Activated CD4-positive, alpha-beta T cell treated with anti-CD3 and anti-CD28 coated beads for 1 hour (primary cell): Measurements from ENCODE around the gene GAS2.

Experiments
- DNase-seq: peaks from one replicate; pipeline ENCODE4 v3.0.0-alpha.2; 2020

GAS2 gene

DNA sequence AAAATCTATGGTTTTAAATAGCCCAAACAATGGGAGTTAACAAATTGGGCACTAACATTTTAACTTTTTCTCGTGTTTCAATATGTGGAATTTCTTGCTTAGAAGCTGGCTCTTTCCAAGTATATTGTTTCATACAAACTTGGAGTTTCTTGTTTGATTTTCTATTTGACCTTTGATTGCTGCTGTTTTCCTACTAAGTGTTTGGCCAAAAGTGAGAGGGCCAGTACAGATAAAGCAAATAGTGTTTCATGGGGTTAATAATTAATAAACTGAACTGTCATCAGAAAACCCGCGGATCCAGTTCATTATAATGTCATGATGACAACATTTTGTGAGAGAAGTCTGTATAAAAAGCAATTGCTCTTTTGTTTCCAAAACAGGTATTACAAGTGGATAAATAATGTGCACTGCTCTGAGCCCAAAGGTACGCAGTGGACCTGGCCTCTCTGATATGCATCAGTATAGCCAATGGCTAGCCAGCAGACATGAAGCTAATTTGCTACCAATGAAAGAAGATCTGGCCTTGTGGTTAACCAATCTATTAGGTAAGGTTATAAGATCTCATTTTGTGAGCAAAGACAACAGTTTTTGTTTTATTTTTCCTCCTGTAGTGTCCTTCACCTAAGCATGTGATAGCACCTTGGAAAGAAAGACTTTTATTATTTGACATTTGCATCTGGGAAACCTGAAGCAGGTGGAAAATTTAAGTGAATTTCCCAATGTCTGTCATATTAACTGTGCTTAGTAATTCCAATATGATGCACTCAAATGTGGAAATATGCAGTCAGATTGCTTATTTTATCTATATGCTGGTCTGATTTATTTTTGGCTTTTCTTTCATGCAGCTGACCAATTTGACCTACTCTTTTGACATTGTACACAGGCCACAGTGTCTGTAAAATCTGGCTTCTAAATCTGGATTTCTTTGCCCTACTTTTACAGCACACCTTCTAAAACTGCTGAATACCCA is 8.3 kb downstream of the GAS2 start:
- DNase-seq: no peak

DNA sequence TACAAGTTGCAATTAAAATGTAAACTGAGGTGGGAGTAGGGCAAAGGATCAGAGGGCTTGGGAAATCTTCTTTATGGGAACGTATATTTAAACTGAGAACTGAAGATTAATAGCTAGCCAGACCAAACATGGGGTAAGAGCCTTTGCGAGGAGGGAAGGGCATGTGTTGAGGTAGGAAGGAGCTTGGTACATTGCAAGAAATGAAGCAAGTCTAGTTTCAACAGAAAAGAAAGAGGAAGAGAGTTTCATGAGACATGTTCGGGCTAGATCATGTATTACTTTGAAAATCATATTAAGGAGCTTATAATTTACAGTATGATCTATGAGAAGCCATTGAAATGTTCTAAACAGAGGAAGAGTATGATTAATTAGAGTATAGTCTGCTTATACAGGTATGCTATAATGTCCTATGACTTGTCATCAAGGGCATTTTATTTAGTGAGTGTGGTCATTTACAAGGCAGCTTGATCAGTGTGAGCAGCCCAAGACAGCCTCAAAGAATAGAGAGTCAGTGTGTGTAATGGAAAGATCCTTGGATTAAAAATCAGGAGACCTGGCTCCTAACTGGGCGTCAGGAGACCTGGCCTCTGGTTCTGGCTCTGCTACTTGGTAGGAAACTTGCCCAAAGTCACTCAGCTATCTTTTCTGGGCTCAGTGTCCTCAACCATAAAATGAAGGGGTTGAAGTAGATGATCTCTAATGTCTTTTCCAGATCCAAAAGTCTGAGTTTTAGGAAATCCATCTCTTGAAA is 10.9 kb downstream of the GAS2 start:
- DNase-seq: no peak

DNA sequence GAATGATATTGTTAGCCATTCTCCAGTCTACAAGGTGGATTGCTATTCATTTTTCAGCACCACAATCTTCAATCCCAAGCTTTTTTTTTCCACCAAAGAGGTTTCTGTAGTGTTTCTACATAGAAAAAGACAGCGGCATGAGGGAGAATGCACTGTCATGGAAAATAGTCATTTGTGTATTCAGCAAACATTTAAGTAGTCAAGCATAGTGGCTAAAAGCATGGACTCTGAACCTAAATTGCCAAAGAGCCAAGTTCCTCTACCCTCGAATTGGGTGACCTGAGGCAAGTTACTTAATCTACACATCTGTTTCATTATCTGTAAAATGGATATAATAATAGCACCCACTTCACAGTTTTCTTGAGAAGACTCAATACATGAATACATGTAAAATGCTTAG is 14.2 kb downstream of the GAS2 start:
- no peak for DNase-seq

DNA sequence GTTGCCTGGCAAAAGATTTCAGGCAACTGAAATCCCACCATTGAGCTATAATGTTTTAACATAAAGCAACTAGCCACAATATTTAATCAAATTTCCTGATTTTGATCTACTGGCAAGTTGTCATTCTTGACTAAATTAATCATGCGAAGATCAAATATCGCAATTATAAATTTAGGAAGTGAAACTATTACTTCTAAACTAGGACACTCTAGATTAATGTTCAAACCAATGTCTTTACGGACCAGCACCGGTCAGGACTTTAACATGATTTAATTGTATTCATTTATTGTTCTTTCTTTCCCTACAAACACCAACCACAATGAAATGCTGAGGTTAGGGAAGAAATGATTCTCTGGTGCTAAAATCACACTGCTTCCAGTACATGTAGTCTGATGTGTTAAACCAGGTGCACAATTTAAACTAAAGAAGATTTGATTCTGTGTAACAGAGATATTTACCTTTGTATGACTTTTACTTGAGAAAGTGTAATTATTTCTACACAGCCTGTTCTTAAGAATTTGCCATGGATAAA is 14.9 kb downstream of the GAS2 start:
- no peak for DNase-seq

DNA sequence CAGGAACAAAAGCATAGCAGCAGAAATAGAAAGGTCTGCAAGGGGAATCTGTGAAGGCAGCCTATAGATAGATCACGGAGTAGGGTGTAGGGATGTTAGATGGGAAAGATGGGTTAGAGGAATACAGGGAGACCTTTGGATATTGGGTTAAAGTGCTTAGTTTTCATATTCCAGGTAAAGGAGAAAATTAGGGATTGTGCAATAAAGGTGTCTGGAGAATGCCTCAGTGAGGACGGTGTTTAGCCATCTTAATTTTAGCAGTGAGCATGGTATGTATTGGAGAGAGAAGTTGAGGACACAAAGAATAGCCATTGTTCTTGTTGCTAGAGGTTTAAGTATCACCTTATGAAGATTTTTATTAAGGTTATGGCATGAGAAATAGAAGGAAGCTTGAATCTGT is 17.7 kb downstream of the GAS2 start:
- DNase-seq: no peak

DNA sequence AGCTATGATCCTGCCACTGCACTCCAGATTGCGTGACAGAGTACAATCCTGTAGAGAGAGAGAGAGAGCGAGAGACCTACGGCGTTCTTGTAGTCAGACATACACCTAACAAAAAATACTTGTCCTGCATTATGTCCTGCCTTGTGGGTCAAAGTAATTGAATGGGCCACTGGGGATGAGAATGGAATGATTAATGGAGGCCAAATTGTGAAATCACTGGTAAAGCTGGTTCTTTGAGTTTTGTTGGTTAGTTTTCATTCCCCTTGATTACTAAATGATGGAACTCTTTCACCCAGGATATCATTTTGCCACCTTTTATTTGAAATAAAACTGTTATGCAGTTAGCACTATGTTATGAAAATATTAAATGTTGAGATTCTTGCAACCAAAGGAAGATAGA is 18.7 kb downstream of the GAS2 start:
- DNase-seq: no peak

DNA sequence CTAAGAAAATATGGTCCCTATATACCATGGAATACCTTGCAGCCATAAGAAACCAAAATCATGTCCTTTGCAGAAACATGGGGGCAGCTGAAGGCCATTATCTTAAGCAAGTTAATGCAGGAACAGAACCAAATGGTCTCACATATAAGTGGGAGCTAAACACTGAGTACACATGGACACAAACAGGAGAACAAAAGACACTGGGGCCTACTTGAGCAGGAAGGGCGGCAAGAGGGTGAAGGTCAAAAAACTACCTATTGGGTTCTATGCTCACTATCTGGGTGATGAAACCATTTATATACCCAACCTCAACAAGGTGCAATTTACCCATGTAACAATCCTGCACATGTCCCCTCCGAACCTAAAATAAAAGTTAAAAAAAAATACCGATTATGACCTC is 22.5 kb downstream of the GAS2 start:
- DNase-seq: no peak

DNA sequence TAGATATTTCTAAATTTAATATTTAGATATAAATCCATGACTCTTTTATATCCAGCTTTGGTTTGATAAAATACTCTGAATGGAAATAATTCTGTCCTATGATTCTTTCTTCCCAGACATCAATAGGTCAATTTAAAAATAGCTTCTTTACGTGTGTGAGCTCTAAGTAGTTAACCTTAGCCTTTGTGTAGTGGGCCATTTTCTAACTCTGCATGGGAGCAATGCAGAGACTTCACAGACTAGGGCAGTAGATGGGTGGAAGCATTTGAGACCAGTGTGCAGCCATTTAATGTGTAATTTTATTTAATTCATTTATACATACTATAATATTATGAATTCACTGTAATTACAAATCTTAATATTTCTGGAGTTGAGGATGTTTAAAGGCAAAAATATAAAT is 23.8 kb downstream of the GAS2 start:
- no peak for DNase-seq

DNA sequence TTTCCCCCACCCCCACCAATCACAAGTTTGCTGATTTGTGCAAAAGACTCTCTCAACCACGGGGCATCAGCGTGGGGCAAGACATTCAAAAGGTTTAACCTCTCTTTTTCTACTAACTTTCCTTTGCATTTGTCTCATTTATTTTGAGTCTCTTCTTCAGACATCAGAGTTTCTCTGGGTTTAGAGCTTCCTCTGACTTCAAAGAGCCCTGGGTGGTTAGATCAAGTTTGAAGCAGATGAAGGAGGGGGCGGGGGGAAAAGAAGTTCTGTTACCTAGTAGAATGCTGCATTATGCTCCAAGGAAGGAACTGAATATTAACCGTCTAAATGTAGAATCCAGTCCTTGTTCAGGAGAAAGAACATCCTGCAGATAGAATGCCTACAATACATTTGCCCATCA is 24.5 kb downstream of the GAS2 start:
- DNase-seq: no peak

DNA sequence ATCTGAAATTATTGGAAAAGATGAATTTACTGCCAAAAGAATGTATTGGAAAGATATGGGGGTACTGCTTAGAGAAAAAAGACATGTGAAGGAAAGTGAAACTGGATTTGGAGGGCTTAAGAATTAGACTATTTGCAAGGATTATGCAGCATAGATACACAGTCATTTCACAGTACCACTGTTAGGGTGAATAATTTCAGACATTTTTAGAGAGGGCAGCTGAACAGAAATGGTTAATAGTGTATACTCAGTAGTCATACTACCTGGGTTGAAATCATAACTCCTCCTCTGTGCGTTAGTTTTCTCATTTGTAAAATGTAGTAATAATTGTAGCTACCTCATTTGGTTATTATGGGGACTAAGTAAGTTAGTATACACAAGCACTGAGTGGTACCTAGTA is 33.0 kb downstream of the GAS2 start:
- DNase-seq: no peak

DNA sequence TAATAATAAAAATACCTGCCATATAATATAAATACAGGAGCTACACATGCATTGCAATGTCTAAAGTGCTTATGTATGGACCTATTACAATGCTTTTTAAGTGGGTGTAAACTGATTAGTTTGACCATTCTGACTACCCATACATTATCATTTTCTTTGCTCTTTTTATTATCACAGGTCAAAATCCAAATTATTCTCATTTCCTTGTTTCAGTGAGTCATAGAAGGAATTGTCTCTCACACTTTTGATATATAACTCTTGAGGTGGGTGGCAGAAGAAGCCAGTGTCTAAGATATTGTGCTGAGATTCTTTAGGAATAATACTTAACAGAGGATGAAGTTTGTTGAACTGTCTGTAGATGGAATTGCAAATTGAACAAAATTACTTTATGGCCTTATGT is 35.6 kb downstream of the GAS2 start:
- no peak for DNase-seq

DNA sequence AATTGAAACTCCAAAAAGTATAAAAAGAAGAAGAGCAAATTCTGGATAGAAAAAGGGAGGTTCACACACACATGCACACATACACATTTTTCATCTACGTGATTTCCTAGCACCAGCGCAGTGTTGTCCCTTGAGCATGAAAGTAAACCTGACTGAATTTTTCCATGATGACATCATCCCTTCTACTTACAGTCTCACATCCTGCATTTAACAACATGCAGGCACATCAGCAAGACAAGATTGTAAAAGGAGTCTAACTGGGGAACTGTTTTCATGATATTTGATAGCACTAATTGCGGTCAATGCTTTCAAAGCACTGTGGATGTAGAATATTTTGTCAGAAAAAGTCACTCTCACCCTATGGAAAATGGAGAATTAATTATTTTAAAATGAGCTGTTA is 36.6 kb downstream of the GAS2 start:
- DNase-seq: no peak

DNA sequence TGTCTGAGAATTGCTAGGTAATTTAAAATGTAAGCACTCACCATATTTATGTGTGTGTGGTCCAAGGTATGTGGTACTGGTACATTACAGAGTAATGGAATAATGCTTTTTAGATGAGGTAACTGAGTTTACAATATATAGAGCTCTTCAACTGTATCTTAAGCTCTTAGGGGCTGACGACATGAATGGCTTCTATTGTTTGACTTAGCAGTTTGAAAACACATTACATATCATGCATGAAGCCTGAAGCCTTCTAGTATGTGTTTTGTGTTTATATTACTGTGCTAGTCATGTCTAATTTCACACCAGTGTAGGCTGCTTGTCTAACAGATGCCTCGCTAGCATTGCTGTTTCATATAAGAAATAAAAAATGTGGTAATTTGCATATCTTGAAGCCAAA is 37.2 kb downstream of the GAS2 start:
- no peak for DNase-seq

DNA sequence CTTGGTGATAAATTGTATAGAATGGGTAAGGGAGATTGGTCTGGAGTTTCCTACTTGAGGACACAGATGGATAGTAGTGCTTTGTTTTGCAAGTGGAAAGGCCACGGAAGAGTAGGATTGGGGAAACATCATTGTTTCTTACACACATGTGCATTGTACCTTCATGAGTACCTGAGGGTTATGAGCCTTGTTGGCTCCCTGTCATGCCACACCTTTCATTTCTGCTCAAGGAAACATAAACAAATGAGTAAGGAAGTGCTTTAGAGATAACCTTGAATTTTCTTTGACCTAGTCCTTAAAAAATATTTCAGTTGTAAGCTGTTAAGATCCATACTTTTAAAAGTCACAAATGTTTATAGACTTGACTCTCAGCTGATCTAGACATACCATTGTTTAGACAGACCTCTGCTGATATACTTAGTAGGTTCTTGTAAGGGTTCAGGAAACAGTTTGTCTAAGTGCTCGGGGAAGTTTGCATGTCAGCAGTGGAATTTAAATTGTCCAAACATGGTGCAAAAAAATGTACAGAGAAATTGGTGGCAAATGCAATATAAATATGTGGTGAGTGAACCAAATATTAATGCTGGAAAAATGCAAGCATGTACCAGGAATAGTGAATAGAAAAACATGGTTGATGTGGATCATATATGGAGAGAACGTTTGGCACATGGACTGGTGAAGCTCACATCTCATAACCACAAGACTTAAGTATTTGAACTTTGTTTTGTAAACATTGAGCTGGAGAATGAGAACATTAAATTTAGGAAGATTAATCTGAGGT is 40.9 kb downstream of the GAS2 start:
- no peak for DNase-seq

DNA sequence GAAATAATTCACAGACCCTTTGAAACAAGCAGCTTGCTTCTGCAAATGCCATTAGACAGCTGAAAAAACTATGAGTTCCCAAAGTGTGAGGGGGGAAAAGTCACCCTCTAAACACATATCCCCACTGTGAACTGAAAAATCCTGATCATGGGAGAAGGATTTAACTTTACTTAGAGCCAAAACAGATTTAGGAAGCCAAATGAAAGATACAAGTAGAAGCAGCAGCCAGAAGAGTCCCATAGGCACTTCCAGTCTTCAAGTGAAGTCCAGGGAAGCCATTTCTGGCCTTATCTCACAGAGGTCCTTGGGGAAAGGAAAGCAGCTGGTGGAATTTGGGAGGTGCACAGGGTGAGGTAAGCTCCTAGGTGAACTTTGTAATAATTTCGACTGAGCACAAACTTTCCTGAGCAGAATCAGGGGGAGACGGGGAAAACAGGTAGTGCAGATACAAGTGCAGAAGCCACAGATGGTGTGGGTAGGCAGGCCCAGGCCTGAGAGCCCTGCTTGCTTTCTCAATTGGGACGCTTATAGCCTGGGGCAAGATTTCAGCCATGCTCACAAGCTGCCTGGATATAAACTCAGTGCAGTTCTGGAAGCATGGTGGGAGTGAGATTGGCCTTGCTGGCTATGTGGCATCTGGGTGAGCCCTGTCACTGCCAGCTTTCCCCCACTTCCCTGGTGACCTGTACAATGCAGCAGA is 44.8 kb downstream of the GAS2 start:
- no peak for DNase-seq

DNA sequence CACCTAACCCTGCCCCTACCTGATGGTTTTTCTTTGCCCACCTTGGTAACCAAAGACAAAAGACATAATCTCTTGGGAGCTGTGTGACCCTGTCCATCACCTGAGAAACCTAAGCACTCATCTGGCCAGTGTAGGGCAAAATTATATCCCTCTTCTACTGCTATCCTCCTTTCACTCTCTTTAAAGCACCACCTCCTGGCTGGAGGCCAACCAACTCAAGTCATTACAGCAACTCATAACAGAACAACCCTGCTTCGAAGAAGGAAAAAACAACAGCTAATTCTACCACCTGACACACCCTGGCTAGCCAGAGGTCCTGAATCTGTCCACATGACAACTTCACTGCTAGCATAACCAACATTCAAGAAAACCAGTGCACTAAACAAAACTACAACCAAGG is 45.5 kb downstream of the GAS2 start:
- no peak for DNase-seq

DNA sequence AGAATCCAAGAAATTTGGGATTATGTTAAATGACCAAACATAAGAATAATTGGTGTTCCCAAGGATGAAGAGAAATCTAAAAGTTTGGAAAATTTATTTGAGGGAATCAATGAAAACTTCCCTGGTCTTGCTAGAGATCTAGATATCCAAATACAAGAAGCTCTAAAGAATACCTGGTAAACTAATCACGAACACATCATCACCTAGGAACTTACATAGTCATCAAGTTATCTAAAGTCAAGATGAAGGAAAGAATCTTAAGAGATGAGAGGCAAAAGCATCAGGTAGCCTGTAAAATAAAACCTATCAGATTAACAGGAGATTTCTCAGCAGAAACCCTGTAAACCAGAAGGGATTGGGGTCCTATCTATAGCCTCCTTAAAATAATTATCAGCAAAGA is 46.9 kb downstream of the GAS2 start:
- DNase-seq: no peak

DNA sequence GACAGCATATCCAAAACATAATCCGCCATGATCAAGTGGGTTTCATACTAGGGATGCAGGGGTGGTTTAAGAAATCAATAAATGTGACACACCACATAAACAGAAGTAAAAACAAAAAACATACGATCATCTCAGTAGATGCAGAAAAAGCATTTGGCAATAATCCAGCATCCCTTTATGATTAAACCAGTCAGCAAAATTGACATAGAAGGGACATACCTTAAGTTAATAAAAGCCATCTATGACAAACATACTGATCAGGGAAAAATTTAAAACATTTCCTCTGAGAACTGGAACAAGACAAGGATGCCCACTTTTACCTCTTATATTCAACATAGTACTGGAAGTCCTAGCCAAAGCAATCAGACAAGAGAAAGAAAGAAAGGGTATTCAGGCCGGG is 49.6 kb downstream of the GAS2 start:
- no peak for DNase-seq

DNA sequence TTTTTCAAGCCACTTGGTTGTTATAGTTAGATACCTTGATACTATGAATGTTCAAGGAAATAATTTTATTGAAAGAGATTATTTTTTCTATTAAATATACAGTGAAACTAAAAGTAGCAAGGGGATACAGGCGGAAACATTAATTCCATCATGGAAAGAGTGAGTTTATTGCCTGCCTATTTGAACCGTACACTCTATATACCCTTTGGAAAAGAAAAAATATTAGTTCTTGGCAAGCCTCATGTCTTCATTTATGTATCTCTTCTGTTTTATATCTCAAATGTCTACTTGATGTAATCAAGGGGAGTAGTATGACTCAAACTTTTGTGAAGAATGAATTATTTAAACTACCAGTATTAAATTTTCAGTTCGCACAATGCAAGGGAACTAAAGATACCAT is 54.0 kb downstream of the GAS2 start:
- DNase-seq: no peak

DNA sequence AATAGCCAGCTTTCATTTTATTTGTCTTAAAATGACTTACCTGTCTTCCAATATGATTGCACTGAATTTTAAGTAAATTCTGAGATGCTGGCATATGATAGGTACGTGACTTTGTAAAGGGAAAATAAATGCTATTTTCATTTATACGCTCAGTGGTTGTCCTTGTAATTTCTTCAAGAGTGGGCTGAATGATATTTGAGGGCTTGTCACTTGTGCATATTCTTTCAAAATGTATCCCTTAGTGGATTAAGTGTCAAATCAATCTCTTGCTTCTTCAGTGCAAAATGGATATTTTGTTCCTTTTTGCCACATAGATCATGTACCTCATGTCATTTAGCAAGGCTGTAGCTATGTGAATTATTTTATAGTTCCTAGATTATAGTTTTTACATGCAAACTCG is 56.9 kb downstream of the GAS2 start:
- DNase-seq: no peak

DNA sequence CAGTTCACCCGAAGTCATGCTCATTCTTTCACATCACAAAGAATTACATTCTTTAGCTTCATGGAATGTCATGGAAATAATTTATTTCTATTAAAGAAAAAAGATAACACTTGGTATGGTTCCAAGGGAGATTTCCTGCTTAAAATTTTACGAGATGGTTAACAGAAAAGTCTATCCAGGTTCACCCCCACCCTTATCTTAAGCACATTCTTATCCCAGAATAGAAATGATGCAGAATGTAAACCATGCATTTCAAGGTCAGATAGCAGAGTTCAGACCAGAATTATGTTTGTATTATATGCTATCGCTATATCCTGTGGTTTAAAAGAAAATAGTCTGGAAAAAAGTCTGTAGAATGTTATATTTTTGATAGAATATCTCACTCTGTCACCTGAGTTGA is 58.7 kb downstream of the GAS2 start:
- no peak for DNase-seq

DNA sequence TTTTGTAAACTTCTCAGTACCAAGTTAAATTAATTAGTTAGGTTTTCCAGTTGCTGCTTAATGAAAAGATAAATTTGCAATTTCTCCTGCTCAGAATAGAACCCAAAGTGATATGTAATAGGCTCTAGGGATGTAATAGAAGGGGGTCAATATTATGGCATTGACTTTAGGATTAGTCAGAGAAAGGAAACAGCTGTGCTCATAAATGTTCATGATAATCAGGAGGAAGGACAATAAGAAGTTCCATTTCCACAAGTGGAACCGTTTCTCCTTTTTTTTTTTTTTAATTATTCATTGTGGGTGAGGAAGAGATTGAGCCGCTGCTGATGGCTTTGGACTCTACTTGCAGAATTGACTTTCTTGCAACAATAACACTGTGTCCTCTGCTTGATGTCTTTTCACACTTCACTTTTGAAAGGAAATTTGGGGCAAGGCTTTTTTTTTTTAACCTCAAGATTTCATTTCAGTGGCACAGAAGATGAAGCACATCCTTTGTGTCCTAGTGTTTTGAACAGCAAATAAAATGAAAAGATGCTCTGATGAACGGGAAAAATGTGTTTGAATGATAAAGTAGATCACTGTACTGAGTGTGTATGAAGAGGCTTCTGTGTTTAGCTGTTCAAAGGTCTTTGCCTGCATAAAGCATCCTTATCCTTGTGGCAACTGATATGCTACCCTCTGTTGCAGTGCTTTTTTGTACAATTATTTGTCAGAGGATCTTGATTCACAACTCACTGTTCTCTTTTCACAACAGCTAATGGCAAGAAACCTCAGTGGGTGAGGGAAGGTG is 62.4 kb downstream of the GAS2 start:
- no peak for DNase-seq
